HG02938 (cell line): ENCODE measurements around the gene FBXO34.

Experiments
- ATAC-seq: cut with Tn5 transposase; IDR thresholded peaks from one replicate; pipeline ENCODE4 v1.9.1; 2021; ENCODE audit warnings: mild to moderate bottlenecking, moderate library complexity; ENCODE audit not compliant: unreplicated experiment

The FBXO34 gene

GRCh38 chr14:55271572-55272298, 514 bp downstream of the FBXO34 start:
- peak; percentile 55 for ATAC-seq

- ATAC-seq = no peak
These were observed 1.2 kb downstream of the FBXO34 start for GRCh38 chr14:55272387-55272786.

GRCh38 chr14:55272922-55273321, 1.7 kb downstream of the FBXO34 start:
- no peak for ATAC-seq

GRCh38 chr14:55274146-55274545, 2.9 kb downstream of the FBXO34 start:
- ATAC-seq = no peak

GRCh38 chr14:55274751-55275150, 3.5 kb downstream of the FBXO34 start:
- no peak for ATAC-seq

- no peak for ATAC-seq
These were observed 5.5 kb downstream of the FBXO34 start for GRCh38 chr14:55276736-55277135.

- ATAC-seq = peak; percentile 95
These were observed 6.9 kb downstream of the FBXO34 start for GRCh38 chr14:55277972-55278740.

- ATAC-seq = peak; percentile 41
These were observed 8.2 kb downstream of the FBXO34 start for GRCh38 chr14:55279384-55279783.

- ATAC-seq = no peak
These were observed 10.2 kb downstream of the FBXO34 start for GRCh38 chr14:55281316-55281839.

- ATAC-seq = no peak
These were observed 13.9 kb downstream of the FBXO34 start for GRCh38 chr14:55285048-55285652.

- ATAC-seq = no peak
These were observed 17.2 kb downstream of the FBXO34 start for GRCh38 chr14:55288439-55288838.

- ATAC-seq = no peak
These were observed 20.4 kb downstream of the FBXO34 start for GRCh38 chr14:55291480-55292081.

- no peak for ATAC-seq
These were observed 23.4 kb downstream of the FBXO34 start for GRCh38 chr14:55294603-55295002.

- peak; percentile 48 for ATAC-seq
These were observed 26.6 kb downstream of the FBXO34 start for GRCh38 chr14:55297611-55298499.

GRCh38 chr14:55298500-55298822, 27.2 kb downstream of the FBXO34 start:
- no peak for ATAC-seq

- ATAC-seq = no peak
These were observed 30.4 kb downstream of the FBXO34 start for GRCh38 chr14:55301437-55302121.

GRCh38 chr14:55302367-55303124, 31.3 kb downstream of the FBXO34 start:
- ATAC-seq = no peak

GRCh38 chr14:55303125-55303499, 31.9 kb downstream of the FBXO34 start:
- no peak for ATAC-seq

GRCh38 chr14:55303691-55304145, 32.5 kb downstream of the FBXO34 start:
- no peak for ATAC-seq
